Neuronal stem cell (in vitro differentiated cells): Measurements from ENCODE around the gene PACSIN3.

Experiments used
- DNase-seq: peaks from one replicate; pipeline ENCODE4 v3.0.0-alpha.2; 2013; ENCODE audit warnings: low spot score
- H2AFZ ChIP-seq: one replicate; pipeline ENCODE4 v1.6.1; 2013; ENCODE audit warnings: mild to moderate bottlenecking, low read length, inconsistent platforms
- H2AK5ac ChIP-seq: 2 replicates; pipeline ENCODE4 v1.6.1; 2013; ENCODE audit warnings: low read depth, mild to moderate bottlenecking, inconsistent platforms, low read length, moderate library complexity, mixed read lengths
- H2BK120ac ChIP-seq: 2 replicates; pipeline ENCODE4 v1.6.1; 2013; ENCODE audit warnings: low read depth, mild to moderate bottlenecking, inconsistent platforms, low read length, moderate library complexity, mixed read lengths
- H2BK12ac ChIP-seq: one replicate; pipeline ENCODE4 v1.6.1; 2013; ENCODE audit warnings: low read length, inconsistent platforms
- H2BK15ac ChIP-seq: 2 replicates; pipeline ENCODE4 v1.6.1; 2013; ENCODE audit warnings: mild to moderate bottlenecking, low read length, inconsistent platforms, mixed read lengths
- H2BK5ac ChIP-seq: one replicate; pipeline ENCODE4 v1.6.1; 2013; ENCODE audit warnings: inconsistent platforms, mild to moderate bottlenecking, low read length, moderate library complexity
- H3K14ac ChIP-seq: one replicate; pipeline ENCODE4 v1.6.1; 2013; ENCODE audit warnings: low read length, inconsistent platforms
- H3K18ac ChIP-seq: 2 replicates; pipeline ENCODE4 v1.6.1; 2013; ENCODE audit warnings: low read length, inconsistent platforms
- H3K23ac ChIP-seq: 2 replicates; pipeline ENCODE4 v1.6.1; 2013; ENCODE audit warnings: low read depth, mild to moderate bottlenecking, mixed read lengths, low read length, inconsistent platforms; ENCODE audit not compliant: poor library complexity
- H3K27ac ChIP-seq: replicated peaks from 3 replicates; pipeline ENCODE4 v1.5.1; 2013; ENCODE audit warnings: low read length, inconsistent platforms
- H3K27me3 ChIP-seq, 3 experiments: 2 replicates each; pipeline ENCODE4 v1.6.1; 2013; ENCODE audit warnings: low read length in 3 of 3, mild to moderate bottlenecking in 2 of 3, inconsistent platforms in 1 of 3, low read depth in 1 of 3, mixed read lengths in 1 of 3, moderate library complexity in 1 of 3; ENCODE audit not compliant: control insufficient read depth in 3 of 3, insufficient read depth in 3 of 3
- H3K36me3 ChIP-seq, 2 donors: replicated peaks in 1 of 2; 2 replicates each; pipeline ENCODE4 v1.6.1; 2013; ENCODE audit warnings: low read length in 2 of 2; ENCODE audit not compliant: control insufficient read depth in 2 of 2, insufficient read depth in 2 of 2
- H3K4ac ChIP-seq: 2 replicates; pipeline ENCODE4 v1.6.1; 2013; ENCODE audit warnings: inconsistent platforms, mild to moderate bottlenecking, low read length, moderate library complexity
- H3K4me1 ChIP-seq, 2 donors: 1 replicate in 1 of 2; 2 replicates in 1 of 2; pipeline ENCODE4 v1.6.1; 2013; ENCODE audit warnings: low read length in 2 of 2, low read depth in 1 of 2; ENCODE audit not compliant: control insufficient read depth in 2 of 2, insufficient read depth in 1 of 2
- H3K4me2 ChIP-seq: one replicate; pipeline ENCODE4 v1.6.1; 2013; ENCODE audit warnings: mild to moderate bottlenecking, low read length, inconsistent platforms; ENCODE audit not compliant: insufficient read depth, poor library complexity, severe bottlenecking
- H3K4me3 ChIP-seq, 2 donors: 2 replicates each; pipeline ENCODE4 v1.5.1; 2013; ENCODE audit warnings: low read length in 2 of 2, mild to moderate bottlenecking in 2 of 2, inconsistent platforms in 1 of 2, moderate library complexity in 1 of 2
- H3K79me1 ChIP-seq: one replicate; pipeline ENCODE4 v1.6.1; 2013; ENCODE audit warnings: low read depth, mild to moderate bottlenecking, inconsistent platforms, low read length, moderate library complexity
- H3K9ac ChIP-seq: one replicate; pipeline ENCODE4 v1.6.1; 2013; ENCODE audit warnings: mild to moderate bottlenecking, low read depth, low read length, inconsistent platforms; ENCODE audit not compliant: poor library complexity
- H3K9me3 ChIP-seq, 2 donors: replicated peaks in 1 of 2; 2 replicates each; pipeline versions ENCODE3 to v1.6.1; 2013; ENCODE audit warnings: low read length in 2 of 2, mild to moderate bottlenecking in 2 of 2, inconsistent platforms in 1 of 2, low read depth in 1 of 2, mixed read lengths in 1 of 2, moderate library complexity in 1 of 2; ENCODE audit not compliant: control insufficient read depth in 2 of 2, insufficient read depth in 1 of 2
- H4K8ac ChIP-seq: one replicate; pipeline ENCODE4 v1.6.1; 2013; ENCODE audit warnings: low read depth, mild to moderate bottlenecking, inconsistent platforms, low read length, moderate library complexity
- H4K91ac ChIP-seq: one replicate; pipeline ENCODE4 v1.6.1; 2013; ENCODE audit warnings: low read length, low read depth, mild to moderate bottlenecking, inconsistent platforms; ENCODE audit not compliant: poor library complexity
- WGBS, 2 donors: extraction: QIAGEN DNeasy Blood & Tissue Kit; methylation state at CpG; one replicate each; pipeline ENCODE4 v1.1.7; 2013; ENCODE audit warnings: missing lambda C conversion rate in 2 of 2, mixed read lengths in 1 of 2; ENCODE audit not compliant: insufficient read length in 2 of 2, insufficient replicate concordance in 1 of 2; ENCODE audit errors: extremely low coverage in 2 of 2; 5-methylcytosine and 5-hydroxymethylcytosine counted together

The PACSIN3 gene

GRCh38 chr11:47220401-47220821, 34.2 kb upstream of the PACSIN3 start:
- Histone ChIP-seq H3K27ac (no peak overlapping the region), H3K4ac (no peak overlapping the region), H2BK120ac (no peak overlapping the region), H3K36me3 (peaks cover 9 to 15% of the 10 kb centered on the region in 2 donors), H2BK15ac (no peak overlapping the region), H3K9ac (no peak overlapping the region), H3K79me1 (peaks cover 7% of the 10 kb centered on the region), H2BK5ac (no peak overlapping the region), H2AK5ac (no peak overlapping the region), H2BK12ac (no peak overlapping the region), H2AFZ (no peak overlapping the region), H3K4me1 (peaks cover 8 to 11% of the 10 kb centered on the region in 2 donors), H4K91ac (no peak overlapping the region), H4K8ac (no peak overlapping the region), H3K14ac (no peak overlapping the region), H3K23ac (no peak overlapping the region), H3K9me3 (no peaks in the 10 kb centered on the region), H3K4me2 (no peak overlapping the region), H3K18ac (no peak overlapping the region), H3K4me3 (no peak overlapping the region), H3K27me3 (no peaks in the 10 kb centered on the region)
- DNase-seq, result no peak
- WGBS, 2 donors, result no CpG with 5 or more reads among the region's 1 CpG

DNA sequence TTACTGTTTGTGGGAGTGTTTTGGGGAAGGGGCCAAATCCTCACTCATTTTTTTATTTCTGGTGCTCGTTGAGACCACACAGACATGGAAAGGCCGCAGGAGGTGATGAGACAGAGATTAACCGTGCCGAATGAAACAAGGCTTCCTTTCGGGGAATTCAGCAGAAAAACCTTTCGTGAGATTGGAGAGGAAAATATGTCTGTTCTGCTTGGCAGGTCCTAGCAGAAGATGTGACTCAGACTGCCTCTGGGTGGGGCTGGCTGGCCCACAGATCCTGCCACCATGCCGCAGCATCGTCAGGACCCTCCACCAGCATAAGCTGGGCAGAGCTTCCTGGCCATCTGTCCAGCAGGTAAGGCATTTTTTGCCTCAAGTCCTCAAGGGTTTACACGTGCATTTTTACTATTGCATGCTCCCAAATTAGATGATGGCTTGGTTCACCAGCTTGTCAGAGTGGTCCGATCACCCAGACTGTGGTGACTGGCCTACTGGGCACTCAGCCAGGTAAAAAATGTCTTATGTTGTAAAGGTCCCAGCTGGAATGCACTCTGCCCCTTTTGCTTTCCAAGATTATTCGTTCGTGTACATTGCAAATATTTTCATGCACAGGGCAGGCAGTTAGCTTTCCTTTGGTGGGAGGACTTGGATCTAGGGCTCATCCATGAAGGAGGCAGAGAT, 30.0 kb upstream of the PACSIN3 start:
- Histone ChIP-seq H3K27ac (no peak overlapping the region), H3K14ac (no peak overlapping the region)

GRCh38 chr11:47215366-47215910, 29.2 kb upstream of the PACSIN3 start:
- Histone ChIP-seq H3K9me3 (no peaks in the 10 kb centered on the region), H3K4me3 (peak overlapping the region; percentile 48 to 84), H3K27me3 (no peaks in the 10 kb centered on the region), H3K4ac (peak overlapping the region; percentile 32), H2BK12ac (peak overlapping the region; percentile 0), H2AK5ac (peak overlapping the region; percentile 92), H3K4me2 (peak overlapping the region; percentile 85), H2BK120ac (no peak overlapping the region), H4K91ac (peak overlapping the region; percentile 94), H3K14ac (peak overlapping the region; percentile 83), H3K27ac (peak overlapping the region; percentile 82), H3K4me1 (peaks cover 10 to 13% of the 10 kb centered on the region in 2 donors), H3K36me3 (peaks cover 2 to 10% of the 10 kb centered on the region in 2 donors), H3K18ac (peak overlapping the region; percentile 96), H2BK5ac (peak overlapping the region; percentile 95), H3K9ac (peak overlapping the region; percentile 97), H4K8ac (no peak overlapping the region), H2BK15ac (peak overlapping the region; percentile 66), H3K79me1 (peaks cover 7% of the 10 kb centered on the region), H2AFZ (peak overlapping the region; percentile 81), H3K23ac (peak overlapping the region; percentile 38)
- no peak for DNase-seq
- no CpG with 5 or more reads among the region's 15 CpGs for WGBS, 2 donors

More for the DNA sequence above, 30.0 kb upstream of the PACSIN3 start:
- Histone ChIP-seq H4K8ac (no peak overlapping the region), H3K18ac (no peak overlapping the region), H3K36me3 (peaks cover 2 to 11% of the 10 kb centered on the region in 2 donors), H2BK120ac (no peak overlapping the region), H3K27me3 (no peaks in the 10 kb centered on the region), H3K9ac (peak overlapping the region; percentile 60), H2BK5ac (no peak overlapping the region), H3K23ac (no peak overlapping the region), H3K4me2 (peak overlapping the region; percentile 85), H2AK5ac (no peak overlapping the region), H3K79me1 (peaks cover 7% of the 10 kb centered on the region), H3K9me3 (no peaks in the 10 kb centered on the region), H2BK12ac (no peak overlapping the region), H3K4me3 (peak overlapping the region; percentile 38 to 48), H4K91ac (no peak overlapping the region), H2BK15ac (no peak overlapping the region), H3K4me1 (peaks cover 10 to 15% of the 10 kb centered on the region in 2 donors), H3K4ac (no peak overlapping the region), H2AFZ (peak overlapping the region; percentile 81)
- no CpG with 5 or more reads among the region's 12 CpGs for WGBS, 2 donors
- no peak for DNase-seq

- peak overlapping the region; percentile 81 for H2AFZ ChIP-seq
- H3K27ac ChIP-seq, result peak overlapping the region; percentile 64
- H3K79me1 ChIP-seq, result peaks cover 7% of the 10 kb centered on the region
- H3K4me3 ChIP-seq, result peak overlapping the region in 1 of 2 donors; percentile 77
- H3K4ac ChIP-seq, result no peak overlapping the region
- H3K27me3 ChIP-seq, result no peaks in the 10 kb centered on the region
- H3K9me3 ChIP-seq, result no peaks in the 10 kb centered on the region
- no CpG with 5 or more reads among the region's 20 CpGs for WGBS, 2 donors
- H3K23ac ChIP-seq, result peak overlapping the region; percentile 34
- H3K4me2 ChIP-seq, result peak overlapping the region; percentile 60
- no peak overlapping the region for H2AK5ac ChIP-seq
- H3K36me3 ChIP-seq, result peaks cover 0 to 5% of the 10 kb centered on the region in 2 donors
- H3K18ac ChIP-seq, result peak overlapping the region; percentile 52
- no peak overlapping the region for H3K9ac ChIP-seq
- DNase-seq, result peak; percentile 68
- no peak overlapping the region for H4K91ac ChIP-seq
- no peak overlapping the region for H2BK12ac ChIP-seq
- peaks cover 6 to 10% of the 10 kb centered on the region in 2 donors for H3K4me1 ChIP-seq
- H2BK120ac ChIP-seq, result no peak overlapping the region
- H3K14ac ChIP-seq, result no peak overlapping the region
- H2BK5ac ChIP-seq, result no peak overlapping the region
- H2BK15ac ChIP-seq, result peak overlapping the region; percentile 56
- peak overlapping the region; percentile 8 for H4K8ac ChIP-seq
Measured at GRCh38 chr11:47213950-47214565, 27.8 kb upstream of the PACSIN3 start.
